Panc1 (cell line): ENCODE data around the gene PRDX5. TPM values are rescaled to one million over a fixed set of nuclear protein-coding genes. Genes with fewer than 3 reads are reported as not detected.

Experiments used
- ATAC-seq: fragments of 200-7000 bp; cut with Tn5 transposase; 2 replicates; pipeline ENCODE4 v1.9.1; 2020; ENCODE audit warnings: mild to moderate bottlenecking, moderate library complexity
- BruUV-seq: library from RNA; stranded (reverse); fragments of 400-500 nt; replicated peaks from 2 replicates; lab custom pipeline; 2021; lab: Mats Ljungman, UMichigan
- CTCF ChIA-PET: fragments of 300-600 bp; sonication (Branson Sonifier 250); formaldehyde crosslinking; loops from one replicate; lab custom pipeline; 2022; ENCODE audit warnings: antibody characterized with exemption; lab: Charles Lee
- POLR2A ChIA-PET: fragments of 300-600 bp; sonication (Branson Sonifier 250); formaldehyde crosslinking; loops from one replicate; lab custom pipeline; 2022; ENCODE audit warnings: antibody characterized with exemption; lab: Charles Lee
- DNase-seq: peaks from one replicate; pipeline ENCODE4 v3.0.0-alpha.2; 2010; ENCODE audit warnings: low read depth, low spot score
- H3K27ac ChIP-seq: 2 replicates; pipeline ENCODE4 v1.5.1; 2011; ENCODE audit warnings: mild to moderate bottlenecking, low read length, inconsistent platforms
- H3K27me3 ChIP-seq: fragments of 200-500 bp; sonication (Bioruptor generic); 2 replicates; pipeline ENCODE4 v1.6.0; 2014; ENCODE audit warnings: low read length, inconsistent platforms; ENCODE audit not compliant: control insufficient read depth, insufficient read depth
- H3K36me3 ChIP-seq: fragments of 200-500 bp; sonication (Bioruptor generic); 2 replicates; pipeline ENCODE4 v1.5.1; 2014; ENCODE audit warnings: inconsistent platforms, mild to moderate bottlenecking, low read length, moderate library complexity; ENCODE audit not compliant: control insufficient read depth, insufficient read depth
- H3K4me1 ChIP-seq: 2 replicates; pipeline ENCODE4 v1.5.1; 2011; ENCODE audit warnings: inconsistent platforms, mild to moderate bottlenecking, low read length, moderate library complexity; ENCODE audit not compliant: control insufficient read depth, insufficient read depth
- H3K4me3 ChIP-seq, 2 experiments: 2 replicates each; pipeline ENCODE4 v1.5.1; 2011 to 2012; ENCODE audit warnings: low read depth in 2 of 2, low read length in 2 of 2, mild to moderate bottlenecking in 2 of 2, inconsistent platforms in 1 of 2, moderate library complexity in 1 of 2
- H3K9me3 ChIP-seq: fragments of 200-500 bp; sonication (Bioruptor generic); 2 replicates; pipeline ENCODE4 v1.5.1; 2014; ENCODE audit warnings: low read depth, mild to moderate bottlenecking, inconsistent platforms, low read length, moderate library complexity; ENCODE audit not compliant: control insufficient read depth, insufficient read depth
- CTCF ChIP-seq: fragments of 450-650 bp; IDR thresholded peaks from 2 replicates; pipeline ENCODE4 v1.5.1; 2017; ENCODE audit warnings: mild to moderate bottlenecking
- POLR2AphosphoS5 ChIP-seq: IDR thresholded peaks from 2 replicates; pipeline ENCODE4 v1.6.1; 2012; ENCODE audit warnings: mild to moderate bottlenecking, low read depth, low read length, moderate library complexity
- REST ChIP-seq, 2 experiments: IDR thresholded peaks; 2 replicates each; pipeline ENCODE4 v1.6.1; 2011 to 2012; ENCODE audit warnings: low read depth in 2 of 2, control low read depth in 1 of 2, low read length in 1 of 2, mild to moderate bottlenecking in 1 of 2, moderate library complexity in 1 of 2; ENCODE audit not compliant: insufficient read depth in 1 of 2
- SIN3A ChIP-seq: IDR thresholded peaks from 2 replicates; pipeline ENCODE4 v1.6.1; 2012; ENCODE audit warnings: low read depth, mild to moderate bottlenecking, low read length, moderate library complexity, borderline replicate concordance; ENCODE audit not compliant: insufficient read depth
- TCF7L2 ChIP-seq: IDR thresholded peaks from 2 replicates; pipeline ENCODE4 v1.6.1; 2011; ENCODE audit warnings: mild to moderate bottlenecking, low read depth, low read length, inconsistent platforms
- in situ Hi-C: cut with HindIII; loops from 2 replicates; pipeline ENCODE4 v1.10.0; 2016; ENCODE audit warnings: low sequenced_read_pairs, low pct_unique_long_range_greater_than_20kb
- intact Hi-C: fragments of 100-400 bp; cut with micrococcal nuclease; formaldehyde crosslinking; loops from one replicate; pipeline ENCODE4 v1.10.0; 2022; ENCODE audit not compliant: unreplicated experiment
- total RNA-seq: library from RNA; stranded (reverse); gene quantifications from one replicate; pipeline ENCODE4 v1.2.1, GENCODE V29; 2021; ENCODE audit not compliant: unreplicated experiment

The PRDX5 gene
- total RNA-seq, 1 experiment from 2014 or later = 492 TPM

- in situ Hi-C loops (no loop called here), intact Hi-C loops (no loop called here)
- no peak for ATAC-seq
- no TSS peak for BruUV-seq
- TF ChIP-seq REST (IDR thresholded peaks at IDR 0.05; ENCODE audit: insufficient read depth in 1 of 2, low read depth in 2 of 2, low read length in 1 of 2) (no peak), TCF7L2 (no peak), CTCF (no peak), SIN3A (no peak), POLR2AphosphoS5 (no peak)
- Histone ChIP-seq H3K9me3 (no peaks in the 10 kb centered on the region), H3K36me3 (no peaks in the 10 kb centered on the region), H3K4me3 (no peak overlapping the region), H3K4me1 (peaks cover 5% of the 10 kb centered on the region), H3K27ac (no peak overlapping the region), H3K27me3 (no peaks in the 10 kb centered on the region)
- DNase-seq = no peak
- ChIA-PET CTCF (no interaction called here), POLR2A (interaction anchor here (0.6 kb wide), 1 partner anchor 74 kb away, joined by 4 read pairs; no protein-coding TSS in a partner anchor)
Measured at GRCh38 chr11:64278576-64279190, 39.2 kb upstream of the PRDX5 start.

- intact Hi-C loops = no loop called here
- in situ Hi-C loops = no loop called here
- no peak for TF ChIP-seq SIN3A
- no peak for TF ChIP-seq POLR2AphosphoS5
- TF ChIP-seq TCF7L2 = no peak
- TF ChIP-seq REST (IDR thresholded peaks at IDR 0.05; ENCODE audit: insufficient read depth in 1 of 2, low read depth in 2 of 2, low read length in 1 of 2) = no peak
- no peak for TF ChIP-seq CTCF
- no peak overlapping the region for H3K4me3 ChIP-seq
- CTCF ChIA-PET = interaction anchor here (0.7 kb wide), 1 partner anchor 67 kb away, joined by 6 read pairs; no protein-coding TSS in a partner anchor
- BruUV-seq = no TSS peak
- ATAC-seq (no peak), DNase-seq (no peak)
- POLR2A ChIA-PET = no interaction called here
- no peaks in the 10 kb centered on the region; the same call in 1 of the 2 replicates for H3K36me3 ChIP-seq
- H3K27me3 ChIP-seq = no peaks in the 10 kb centered on the region
- peaks cover 22% of the 10 kb centered on the region for H3K4me1 ChIP-seq
- no peaks in the 10 kb centered on the region for H3K9me3 ChIP-seq
- H3K27ac ChIP-seq = no peak overlapping the region
Measured at GRCh38 chr11:64281957-64282770, 35.8 kb upstream of the PRDX5 start.
